ENCODE results near the gene HBE1. TPM values are rescaled to one million over a fixed set of nuclear protein-coding genes. Genes with fewer than 3 reads are reported as not detected.
"Not testable (repeated sequence)": the region's sequence is repeated elsewhere in the genome, so short reads cannot be mapped to it uniquely, and the experiment has no call there.

HBE1 gene
- total RNA-seq, 1 donor from 2014 or later = 0.34 TPM

- TF ChIP-seq CTCF (IDR thresholded peaks at IDR 0.05; ENCODE audit: unreplicated experiment) = no peak
These were observed 19.1 kb downstream of the HBE1 start for GRCh38 chr11:5250543-5251204.

GRCh38 chr11:5249807-5250396 is 19.8 kb downstream of the HBE1 start, which contains the start of gene HBG1:
TSS of gene HBG1 (minus strand) at chr11:5249857. CDS start at chr11:5249804, 53 bp downstream.
- H3K9me3 Mint-ChIP-seq; H3K27ac Mint-ChIP-seq; H3K4me3 Mint-ChIP-seq; DNase-seq (ENCODE audit: low spot score in 2 of 2, unreplicated experiment in 2 of 2); H3K36me3 Mint-ChIP-seq: not testable (repeated sequence)
- Mint-ChIP-seq H3K27me3 (ENCODE audit: low read depth) (peaks cover 16% of the 10 kb centered on the region), H3K4me1 (peaks cover 22% of the 10 kb centered on the region)

More at GRCh38 chr11:5250543-5251204, 19.1 kb downstream of the HBE1 start:
- no peak overlapping the region for H3K4me3 Mint-ChIP-seq
- no peaks in the 10 kb centered on the region for H3K36me3 Mint-ChIP-seq
- peaks cover 17% of the 10 kb centered on the region for H3K4me1 Mint-ChIP-seq
- peaks cover 16% of the 10 kb centered on the region for H3K27me3 Mint-ChIP-seq (ENCODE audit: low read depth)
- no peak overlapping the region for H3K27ac Mint-ChIP-seq
- DNase-seq (ENCODE audit: low spot score in 2 of 2, unreplicated experiment in 2 of 2) = no peak
- H3K9me3 Mint-ChIP-seq = no peaks in the 10 kb centered on the region

DNA sequence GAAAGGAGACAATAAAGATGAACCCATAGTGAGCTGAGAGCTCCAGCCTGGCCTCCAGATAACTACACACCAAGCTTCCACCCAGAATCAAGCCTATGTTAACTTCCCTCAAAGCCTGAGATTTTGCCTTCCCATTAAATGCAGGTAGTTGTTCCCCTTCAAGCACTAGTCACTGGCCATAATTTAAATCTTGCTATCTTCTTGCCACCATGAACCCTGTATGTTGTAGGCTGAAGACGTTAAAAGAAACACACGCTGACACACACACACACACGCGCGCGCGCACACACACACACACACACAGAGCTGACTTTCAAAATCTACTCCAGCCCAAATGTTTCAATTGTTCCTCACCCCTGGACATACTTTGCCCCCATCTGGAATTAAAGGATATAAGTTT is 21.2 kb downstream of the HBE1 start:
- H3K27ac Mint-ChIP-seq; H3K36me3 Mint-ChIP-seq; H3K4me3 Mint-ChIP-seq; DNase-seq (ENCODE audit: low spot score in 2 of 2, unreplicated experiment in 2 of 2); H3K9me3 Mint-ChIP-seq: not testable (repeated sequence)
- Mint-ChIP-seq H3K27me3 (ENCODE audit: low read depth) (peaks cover 16% of the 10 kb centered on the region), H3K4me1 (peaks cover 28% of the 10 kb centered on the region)

DNA sequence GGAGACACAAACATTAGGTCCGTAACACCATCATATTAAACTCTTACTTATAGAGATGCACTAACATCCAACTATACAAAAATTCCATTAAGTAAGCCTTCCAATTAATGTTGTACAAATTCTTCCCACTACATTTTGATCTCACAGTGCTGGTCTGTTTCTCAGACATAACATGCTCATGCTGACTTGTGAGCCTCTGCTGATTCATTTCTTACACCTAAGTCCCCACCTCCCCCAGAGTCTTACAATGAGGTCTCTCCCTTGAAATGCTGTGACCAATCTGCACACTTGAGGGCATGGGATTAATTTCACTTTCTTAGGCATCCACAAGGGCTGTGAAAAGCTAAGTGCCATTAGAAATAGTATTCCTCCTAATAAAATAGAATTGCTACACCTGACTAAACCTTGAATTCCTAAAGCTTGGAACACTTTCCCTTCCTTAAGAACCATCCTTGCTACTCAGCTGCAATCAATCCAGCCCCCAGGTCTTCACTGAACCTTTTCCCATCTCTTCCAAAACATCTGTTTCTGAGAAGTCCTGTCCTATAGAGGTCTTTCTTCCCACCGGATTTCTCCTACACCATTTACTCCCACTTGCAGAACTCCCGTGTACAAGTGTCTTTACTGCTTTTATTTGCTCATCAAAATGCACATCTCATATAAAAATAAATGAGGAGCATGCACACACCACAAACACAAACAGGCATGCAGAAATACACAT is 22.1 kb downstream of the HBE1 start:
- no peak overlapping the region for H3K27ac Mint-ChIP-seq
- H3K4me1 Mint-ChIP-seq = peaks cover 28% of the 10 kb centered on the region
- DNase-seq (ENCODE audit: low spot score in 2 of 2, unreplicated experiment in 2 of 2) = no peak
- peaks cover 13% of the 10 kb centered on the region for H3K27me3 Mint-ChIP-seq (ENCODE audit: low read depth)
- H3K9me3 Mint-ChIP-seq = no peaks in the 10 kb centered on the region
- TF ChIP-seq CTCF (IDR thresholded peaks at IDR 0.05; ENCODE audit: unreplicated experiment) = no peak
- no peak overlapping the region for H3K4me3 Mint-ChIP-seq
- H3K36me3 Mint-ChIP-seq = no peaks in the 10 kb centered on the region

- no peak for DNase-seq (ENCODE audit: low spot score in 2 of 2, unreplicated experiment in 2 of 2)
These were observed 22.8 kb downstream of the HBE1 start for GRCh38 chr11:5246772-5247471.

More at GRCh38 chr11:5246772-5247471, 22.8 kb downstream of the HBE1 start:
- Mint-ChIP-seq H3K4me3 (no peak overlapping the region), H3K4me1 (peaks cover 28% of the 10 kb centered on the region), H3K36me3 (no peaks in the 10 kb centered on the region), H3K9me3 (no peaks in the 10 kb centered on the region), H3K27ac (no peak overlapping the region), H3K27me3 (ENCODE audit: low read depth) (peaks cover 11% of the 10 kb centered on the region)
- TF ChIP-seq CTCF (IDR thresholded peaks at IDR 0.05; ENCODE audit: unreplicated experiment) = no peak

Measured in mesothelial cell of epicardium (in vitro differentiated cells).